ENCODE measurements around the gene POU2F3.

GRCh38 chr11:120268686-120269085 lies 28.7 kb downstream of the POU2F3 start:
- TF ChIP-seq POLR2A (IDR thresholded peaks at IDR 0.05): no peak
- TF ChIP-seq, protein P1, sequence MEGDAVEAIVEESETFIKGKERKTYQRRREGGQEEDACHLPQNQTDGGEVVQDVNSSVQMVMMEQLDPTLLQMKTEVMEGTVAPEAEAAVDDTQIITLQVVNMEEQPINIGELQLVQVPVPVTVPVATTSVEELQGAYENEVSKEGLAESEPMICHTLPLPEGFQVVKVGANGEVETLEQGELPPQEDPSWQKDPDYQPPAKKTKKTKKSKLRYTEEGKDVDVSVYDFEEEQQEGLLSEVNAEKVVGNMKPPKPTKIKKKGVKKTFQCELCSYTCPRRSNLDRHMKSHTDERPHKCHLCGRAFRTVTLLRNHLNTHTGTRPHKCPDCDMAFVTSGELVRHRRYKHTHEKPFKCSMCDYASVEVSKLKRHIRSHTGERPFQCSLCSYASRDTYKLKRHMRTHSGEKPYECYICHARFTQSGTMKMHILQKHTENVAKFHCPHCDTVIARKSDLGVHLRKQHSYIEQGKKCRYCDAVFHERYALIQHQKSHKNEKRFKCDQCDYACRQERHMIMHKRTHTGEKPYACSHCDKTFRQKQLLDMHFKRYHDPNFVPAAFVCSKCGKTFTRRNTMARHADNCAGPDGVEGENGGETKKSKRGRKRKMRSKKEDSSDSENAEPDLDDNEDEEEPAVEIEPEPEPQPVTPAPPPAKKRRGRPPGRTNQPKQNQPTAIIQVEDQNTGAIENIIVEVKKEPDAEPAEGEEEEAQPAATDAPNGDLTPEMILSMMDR (IDR thresholded peaks at IDR 0.05): no peak

All from body of pancreas (tissue), 4 donors.